K562 (cell line): ENCODE results near the gene COX19.
"Not testable (repeated sequence)": the region's sequence is repeated elsewhere in the genome, so short reads cannot be mapped to it uniquely, and the experiment has no call there.

Experiments
- CC2D1A ChIP-seq: fragments of 450-650 bp; IDR thresholded peaks from 2 replicates; pipeline ENCODE4 v1.6.1; 2017; ENCODE audit warnings: mild to moderate bottlenecking
- HES1 ChIP-seq: fragments of 450-650 bp; IDR thresholded peaks from 2 replicates; pipeline ENCODE4 v1.6.1; 2016; ENCODE audit warnings: low read depth, mild to moderate bottlenecking, moderate library complexity
- POLR3A ChIP-seq: IDR thresholded peaks from 2 replicates; pipeline ENCODE4 v1.6.1; 2011; ENCODE audit warnings: borderline replicate concordance, mild to moderate bottlenecking, moderate library complexity; ENCODE audit not compliant: insufficient read length, insufficient read depth; ENCODE audit errors: extremely low read depth
- RFX5 ChIP-seq: IDR thresholded peaks from 2 replicates; pipeline ENCODE4 v1.6.1; 2011; ENCODE audit warnings: low read depth, mild to moderate bottlenecking, improper control_type of control experiment, low read length
- ZNF12 ChIP-seq: sonication (generic); formaldehyde crosslinking; IDR thresholded peaks from 2 replicates; pipeline ENCODE4 v1.4.0; 2020; ENCODE audit warnings: mild to moderate bottlenecking, missing genetic modification reagents
- ZNF780A ChIP-seq: fragments of 250-450 bp; sonication (Bioruptor Pico); IDR thresholded peaks from 2 replicates; pipeline ENCODE4 v1.5.0; 2021; ENCODE audit warnings: mild to moderate bottlenecking

DNA sequence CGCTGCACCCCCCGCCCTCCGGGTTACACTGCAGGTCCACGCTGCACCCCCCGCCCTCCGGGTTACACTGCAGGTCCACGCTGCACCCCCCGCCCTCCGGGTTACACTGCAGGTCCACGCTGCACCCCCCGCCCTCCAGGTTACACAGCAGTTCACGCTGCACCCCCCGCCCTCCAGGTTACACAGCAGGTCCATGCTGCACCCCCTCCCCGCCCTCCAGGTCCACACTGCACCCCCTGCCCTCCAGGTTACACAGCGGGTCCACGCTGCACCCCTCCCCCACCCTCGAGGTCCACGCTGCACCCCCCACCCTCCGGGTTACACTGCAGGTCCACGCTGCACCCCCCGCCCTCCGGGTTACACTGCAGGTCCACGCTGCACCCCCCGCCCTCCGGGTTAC, 51.3 kb downstream of the COX19 start:
- TF ChIP-seq RFX5; POLR3A; ZNF12 (CRISPR knock-in tag); HES1; ZNF780A (CRISPR knock-in tag); CC2D1A: not testable (repeated sequence)
